Lower leg skin (tissue), 4 donors: Measurements from ENCODE around the gene MYO5A. TPM values are rescaled to one million over a fixed set of nuclear protein-coding genes. Genes with fewer than 3 reads are reported as not detected.

Experiments used
- DNase-seq, 2 donors: peaks; one replicate each; pipeline ENCODE4 v3.0.0-alpha.2; 2019; ENCODE audit warnings: low spot score in 2 of 2
- H3K4me3 ChIP-seq: fragments of 200-600 bp; sonication (generic); 2 replicates; pipeline ENCODE4 v1.5.1; 2017; ENCODE audit warnings: mild to moderate bottlenecking, low read depth; ENCODE audit not compliant: poor library complexity, severe bottlenecking
- CTCF ChIP-seq, 3 donors: fragments of 450-650 bp; IDR thresholded peaks; one replicate each; pipeline ENCODE4 v1.5.1; 2016; ENCODE audit warnings: antibody characterized with exemption in 3 of 3, mild to moderate bottlenecking in 3 of 3, moderate library complexity in 2 of 3
- POLR2A ChIP-seq, 2 donors: fragments of 450-650 bp; IDR thresholded peaks; one replicate each; pipeline ENCODE4 v1.6.1; 2016 to 2017; ENCODE audit warnings: antibody characterized with exemption in 2 of 2, mild to moderate bottlenecking in 1 of 2, moderate library complexity in 1 of 2
- WGBS, 2 donors: methylation state at CpG; one replicate each; pipeline ENCODE4 v1.1.5; 2018; 5-methylcytosine and 5-hydroxymethylcytosine counted together
- intact Hi-C: fragments of 100-400 bp; cut with DNase I; formaldehyde crosslinking; loops from one replicate; pipeline ENCODE4 v1.15.0; 2023; ENCODE audit warnings: low total_unique reads
- microRNA counts, 2 donors: library from miRNA; unstranded; fragments of <30 nt; microRNA quantifications; one replicate each; lab custom pipeline; 2016
- microRNA-seq, 2 donors: library from miRNA; unstranded; fragments of <30 nt; microRNA quantifications; one replicate each; pipeline ENCODE4, GENCODE V29; 2016; ENCODE audit warnings: borderline replicate concordance in 2 of 2, borderline number of aligned reads in 1 of 2
- total RNA-seq, 4 donors: library from RNA; depleted of rRNA; stranded (reverse); fragments of >200 nt; gene quantifications; one replicate each; pipeline ENCODE4 v1.1.0, GENCODE V29; 2016

The MYO5A gene
- total RNA-seq, 4 donors from 2014 or later, result 28.0 to 45.1 (median 37.8) TPM

GRCh38 chr15:52257734-52258062 lies 271.0 kb downstream of the MYO5A start:
- 70 to 74% methylated on average over 5 of the region's 5 CpGs for whole genome bisulfite sequencing, 2 donors
- H3K4me3 ChIP-seq, result no peak overlapping the region
- intact Hi-C loops, result loop anchor here (10.0 kb wide), 1 partner anchor 477 kb away; no protein-coding TSS in a partner anchor
- no peak for DNase-seq
- TF ChIP-seq CTCF (IDR thresholded peaks at IDR 0.05), result no peak
- no peak for TF ChIP-seq POLR2A (IDR thresholded peaks at IDR 0.05)

MicroRNA genes within 50 kb of the gene (microRNA counts, 767-probe panel; counts per million panel counts)
- microRNA hsa-miR-1266 (lab: Ali Mortazavi, UCI), result 0 to 358 counts per million in 2 donors

Small RNA genes lying within 50 kb of the gene (microRNA-seq; reads per million reads assigned to microRNA genes)
- gene MIR1266, result 0 reads per million in 2 donors

Other genes starting within 250 kb of the MYO5A start
- gene MYO5C, start 233.1 kb downstream of the MYO5A start, total RNA-seq, result 10 to 100 TPM in 2 of 4 donors, 1 to 10 TPM in 2; 6.4 to 23.5 (median 13.9) TPM
- 10 to 100 TPM; 71.1 to 95.6 (median 76.6) TPM for gene ARPP19, start 40.1 kb upstream of the MYO5A start, total RNA-seq
- 10 to 100 TPM; 42.6 to 57.7 (median 50.3) TPM for gene ATOSA, start 150.5 kb upstream of the MYO5A start, total RNA-seq